ENCODE results near the gene GUCY1A1.

GUCY1A1 gene

DNA sequence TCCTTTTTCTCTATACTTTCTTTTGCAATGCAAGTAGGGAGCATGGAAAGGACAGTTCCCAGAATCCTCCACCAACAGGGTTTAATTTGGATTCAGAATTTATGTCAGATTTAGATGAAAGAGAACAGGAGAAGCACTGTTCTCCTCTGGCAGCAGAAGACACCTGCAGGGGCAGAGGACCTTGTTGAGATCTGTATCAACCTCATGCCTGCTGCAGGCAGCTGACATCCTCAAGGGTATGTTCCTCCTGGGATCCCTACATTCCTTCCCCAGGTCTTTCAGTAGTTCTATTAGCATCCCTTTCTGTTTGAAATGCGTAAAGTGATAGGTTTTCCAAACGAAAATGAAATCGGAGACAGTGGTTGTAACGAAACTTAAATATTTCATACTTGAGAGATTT is 10.6 kb upstream of the GUCY1A1 start:
- Histone ChIP-seq H3K4me1 (peaks cover 0 to 21% (median 7%) of the 10 kb centered on the region in 4 donors), H3K36me3 (no peaks in the 10 kb centered on the region), H3K27me3 (no peaks in the 10 kb centered on the region), H3K27ac (no peak overlapping the region), H3K4me3 (no peak overlapping the region), H3K9me3 (no peaks in the 10 kb centered on the region)
- TF ChIP-seq, protein P1, sequence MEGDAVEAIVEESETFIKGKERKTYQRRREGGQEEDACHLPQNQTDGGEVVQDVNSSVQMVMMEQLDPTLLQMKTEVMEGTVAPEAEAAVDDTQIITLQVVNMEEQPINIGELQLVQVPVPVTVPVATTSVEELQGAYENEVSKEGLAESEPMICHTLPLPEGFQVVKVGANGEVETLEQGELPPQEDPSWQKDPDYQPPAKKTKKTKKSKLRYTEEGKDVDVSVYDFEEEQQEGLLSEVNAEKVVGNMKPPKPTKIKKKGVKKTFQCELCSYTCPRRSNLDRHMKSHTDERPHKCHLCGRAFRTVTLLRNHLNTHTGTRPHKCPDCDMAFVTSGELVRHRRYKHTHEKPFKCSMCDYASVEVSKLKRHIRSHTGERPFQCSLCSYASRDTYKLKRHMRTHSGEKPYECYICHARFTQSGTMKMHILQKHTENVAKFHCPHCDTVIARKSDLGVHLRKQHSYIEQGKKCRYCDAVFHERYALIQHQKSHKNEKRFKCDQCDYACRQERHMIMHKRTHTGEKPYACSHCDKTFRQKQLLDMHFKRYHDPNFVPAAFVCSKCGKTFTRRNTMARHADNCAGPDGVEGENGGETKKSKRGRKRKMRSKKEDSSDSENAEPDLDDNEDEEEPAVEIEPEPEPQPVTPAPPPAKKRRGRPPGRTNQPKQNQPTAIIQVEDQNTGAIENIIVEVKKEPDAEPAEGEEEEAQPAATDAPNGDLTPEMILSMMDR (IDR thresholded peaks at IDR 0.05): no peak
- intact Hi-C loops (cut with DNase I; ENCODE audit: low total_unique reads): no loop called here
- DNase-seq: no peak

DNA sequence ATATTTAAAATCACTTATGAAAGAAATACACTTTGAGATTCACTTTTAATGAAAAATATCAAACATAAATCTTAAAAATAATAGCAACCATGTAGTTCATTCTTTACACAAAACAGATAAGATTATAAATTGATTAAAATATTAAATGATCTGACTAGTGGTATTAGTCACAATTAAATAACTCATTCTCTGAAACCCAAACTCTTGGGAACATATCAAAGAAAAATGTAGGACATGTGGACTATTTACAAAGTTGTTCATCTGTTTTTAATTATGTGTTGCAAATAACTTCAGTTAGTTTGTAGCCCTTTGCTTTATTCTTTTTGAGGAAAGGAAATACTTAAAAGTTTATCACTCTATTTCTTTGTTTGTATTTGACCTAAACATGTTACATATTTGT is 9.5 kb upstream of the GUCY1A1 start:
- H3K27me3 ChIP-seq: no peaks in the 10 kb centered on the region
- no peak overlapping the region for H3K27ac ChIP-seq
- H3K4me1 ChIP-seq: peaks cover 0 to 21% (median 7%) of the 10 kb centered on the region in 4 donors
- no peak overlapping the region for H3K4me3 ChIP-seq
- no peaks in the 10 kb centered on the region for H3K9me3 ChIP-seq
- H3K36me3 ChIP-seq: no peaks in the 10 kb centered on the region
- intact Hi-C loops (cut with DNase I; ENCODE audit: low total_unique reads): no loop called here
- no peak for DNase-seq
- TF ChIP-seq, protein P1 (IDR thresholded peaks at IDR 0.05): no peak

DNA sequence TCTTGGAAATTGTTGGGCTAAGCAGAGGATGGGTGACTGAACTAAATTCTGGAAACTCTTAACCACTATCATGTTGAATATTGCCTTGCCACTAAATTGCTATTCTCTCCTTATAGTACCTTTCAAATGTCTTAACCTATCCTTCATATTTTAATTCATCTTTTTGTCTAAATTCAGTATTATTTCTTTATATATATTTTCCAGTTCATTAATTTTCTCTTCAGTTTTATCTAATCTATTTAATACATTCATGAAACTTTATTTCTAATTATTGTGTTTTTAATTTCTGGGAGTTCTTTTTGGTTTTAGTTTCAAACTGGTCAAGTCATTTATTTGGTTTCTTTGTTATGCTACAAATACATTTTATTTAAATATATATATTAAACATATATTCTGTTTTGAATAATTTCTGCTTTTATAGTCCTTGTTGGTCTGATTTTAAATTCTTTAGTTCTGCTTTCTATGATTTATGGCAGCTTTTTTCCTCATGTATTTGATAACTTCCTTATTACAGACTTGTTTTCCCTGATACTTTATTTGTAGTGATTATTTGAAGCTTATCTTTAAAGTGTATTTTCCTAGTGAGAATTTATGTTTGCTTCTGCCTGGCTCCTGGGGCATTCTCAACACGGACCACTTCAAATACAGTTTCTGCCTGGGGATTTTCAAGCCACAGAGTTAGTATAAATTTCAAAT is 8.5 kb upstream of the GUCY1A1 start:
- H3K27ac ChIP-seq: no peak overlapping the region
- no peak overlapping the region for H3K4me3 ChIP-seq
- H3K4me1 ChIP-seq: peaks cover 0 to 21% (median 7%) of the 10 kb centered on the region in 4 donors
- H3K27me3 ChIP-seq: no peaks in the 10 kb centered on the region
- DNase-seq: no peak
- TF ChIP-seq, protein P1 (IDR thresholded peaks at IDR 0.05): no peak
- H3K9me3 ChIP-seq: no peaks in the 10 kb centered on the region
- H3K36me3 ChIP-seq: no peaks in the 10 kb centered on the region
- intact Hi-C loops (cut with DNase I; ENCODE audit: low total_unique reads): no loop called here

DNA sequence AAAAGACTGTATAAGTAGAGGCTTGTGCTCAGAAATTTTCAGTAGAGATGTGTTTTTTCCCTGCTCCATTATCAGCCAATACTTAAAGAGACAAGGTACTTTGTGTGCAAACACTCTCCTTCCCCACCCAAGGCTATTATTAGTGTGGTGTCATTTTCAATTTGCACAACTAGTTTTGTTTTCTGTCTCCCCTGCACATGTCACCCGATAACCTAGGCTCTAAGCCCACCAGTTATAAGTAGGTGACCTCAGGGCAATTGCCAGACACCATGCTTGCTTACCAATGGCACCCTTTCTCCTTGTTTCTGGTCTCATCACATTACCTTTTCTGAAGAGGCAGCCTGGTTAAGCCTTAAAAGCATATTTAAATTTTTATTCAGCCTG is 8.0 kb upstream of the GUCY1A1 start:
- TF ChIP-seq, protein P1 (IDR thresholded peaks at IDR 0.05): no peak
- Histone ChIP-seq H3K4me3 (no peak overlapping the region), H3K4me1 (peaks cover 0 to 21% (median 7%) of the 10 kb centered on the region in 4 donors), H3K27ac (peak overlapping the region in 1 of 2 donors; percentile 45), H3K36me3 (no peaks in the 10 kb centered on the region), H3K9me3 (no peaks in the 10 kb centered on the region), H3K27me3 (no peaks in the 10 kb centered on the region)
- intact Hi-C loops (cut with DNase I; ENCODE audit: low total_unique reads): no loop called here
- DNase-seq: no peak

DNA sequence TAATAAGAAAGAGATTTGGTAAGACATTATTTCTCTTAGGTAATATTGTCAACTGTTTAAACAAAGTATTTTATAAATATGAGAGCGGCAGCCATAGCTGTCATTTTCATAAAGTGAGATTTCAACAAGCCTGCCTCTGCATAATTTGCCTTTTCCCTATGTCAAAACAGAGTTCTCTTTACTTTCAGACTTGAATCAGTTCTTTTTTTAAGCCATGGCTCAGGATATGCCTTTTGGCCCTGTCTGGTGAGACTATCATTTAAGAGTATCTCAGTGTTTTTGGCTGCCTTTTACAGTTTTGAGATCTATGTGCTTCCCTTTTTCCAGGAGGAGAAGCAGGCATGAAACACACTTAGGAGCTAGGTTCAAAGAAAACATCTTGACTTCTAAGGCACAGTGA is 7.5 kb upstream of the GUCY1A1 start:
- TF ChIP-seq, protein P1 (IDR thresholded peaks at IDR 0.05): no peak
- Histone ChIP-seq H3K27me3 (no peaks in the 10 kb centered on the region), H3K9me3 (no peaks in the 10 kb centered on the region), H3K4me3 (no peak overlapping the region), H3K36me3 (no peaks in the 10 kb centered on the region), H3K4me1 (peaks cover 0 to 21% (median 7%) of the 10 kb centered on the region in 4 donors), H3K27ac (peak overlapping the region in 1 of 2 donors; percentile 45)
- DNase-seq: no peak
- intact Hi-C loops (cut with DNase I; ENCODE audit: low total_unique reads): no loop called here
